Breast epithelium (tissue), 4 donors: ENCODE measurements around the gene TRMT6. TPM values are rescaled to one million over a fixed set of nuclear protein-coding genes. Genes with fewer than 3 reads are reported as not detected.

Source experiments
- DNase-seq, 2 donors: peaks; one replicate each; pipeline ENCODE4 v3.0.0-alpha.2; 2019; ENCODE audit warnings: low spot score in 2 of 2
- H3K27ac ChIP-seq, 2 donors: fragments of 200-600 bp; sonication (generic) in 1 of 2; one replicate each; pipeline ENCODE4 v1.5.1; 2016 to 2019; ENCODE audit warnings: mild to moderate bottlenecking in 1 of 2
- H3K27me3 ChIP-seq, 2 donors: fragments of 200-600 bp; sonication (generic) in 1 of 2; one replicate each; pipeline versions ENCODE4 v1.5.1 to v1.6.0; 2017 to 2019; ENCODE audit warnings: control low read depth in 1 of 2, mild to moderate bottlenecking in 1 of 2
- H3K36me3 ChIP-seq: fragments of 200-600 bp; one replicate; pipeline ENCODE4 v1.5.1; 2019
- H3K4me1 ChIP-seq, 2 donors: fragments of 200-600 bp; sonication (generic); one replicate each; pipeline ENCODE4 v1.5.1; 2016 to 2019; ENCODE audit warnings: control low read depth in 1 of 2
- H3K4me3 ChIP-seq, 3 donors: fragments of 200-600 bp; sonication (generic); 1 replicate in 2 of 3; 2 replicates in 1 of 3; pipeline ENCODE4 v1.5.1; 2016 to 2019; ENCODE audit warnings: mild to moderate bottlenecking in 3 of 3, moderate library complexity in 2 of 3
- H3K9me3 ChIP-seq, 2 donors: fragments of 200-600 bp; sonication (generic) in 1 of 2; one replicate each; pipeline ENCODE4 v1.5.1; 2016 to 2019; ENCODE audit warnings: control low read depth in 1 of 2
- CTCF ChIP-seq, 3 donors: fragments of 450-650 bp; IDR thresholded peaks; one replicate each; pipeline ENCODE4 v1.5.1; 2016 to 2017; ENCODE audit warnings: antibody characterized with exemption in 3 of 3, mild to moderate bottlenecking in 3 of 3, moderate library complexity in 3 of 3
- POLR2A ChIP-seq: fragments of 450-650 bp; IDR thresholded peaks from one replicate; pipeline ENCODE4 v1.6.1; 2016; ENCODE audit warnings: antibody characterized with exemption, mild to moderate bottlenecking, moderate library complexity
- POLR2AphosphoS5 ChIP-seq, 3 donors: sonication (generic); formaldehyde crosslinking; IDR thresholded peaks; one replicate each; pipeline ENCODE4 v1.6.1; 2017; ENCODE audit warnings: antibody characterized with exemption in 3 of 3
- intact Hi-C: fragments of 100-400 bp; cut with DNase I; formaldehyde crosslinking; loops from one replicate; pipeline ENCODE4 v1.15.1; 2023; ENCODE audit warnings: low total_unique reads
- total RNA-seq, 3 donors: library from RNA; depleted of rRNA; stranded (reverse); fragments of >200 nt; gene quantifications; one replicate each; pipeline ENCODE4 v1.1.0, GENCODE V29; 2016

Gene TRMT6
- total RNA-seq, 3 donors from 2014 or later, result 10.1 to 13.4 (median 11.1) TPM

DNA sequence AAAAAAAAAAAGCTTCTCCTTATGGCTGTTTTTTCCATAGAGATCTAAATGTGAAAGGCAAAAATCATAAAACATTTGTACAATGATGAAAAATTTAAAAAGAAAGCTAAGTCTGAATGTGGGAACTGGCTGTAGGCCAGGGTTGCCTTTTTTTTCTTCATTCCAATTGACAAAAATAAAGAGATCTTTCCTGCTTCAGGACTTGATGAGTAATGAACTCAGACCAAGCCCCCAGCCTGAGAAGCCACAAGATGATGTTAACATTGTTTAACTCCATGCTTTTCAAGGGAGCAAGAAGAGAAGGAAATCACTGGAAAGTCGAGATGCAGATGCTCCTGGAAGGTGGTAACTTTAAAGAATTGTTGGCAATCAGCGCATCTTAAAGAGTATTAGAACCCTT lies 41.4 kb downstream of the TRMT6 start:
- Histone ChIP-seq H3K4me1 (no peaks in the 10 kb centered on the region), H3K4me3 (no peak overlapping the region), H3K27me3 (peaks cover 3 to 13% of the 10 kb centered on the region in 2 donors), H3K36me3 (no peaks in the 10 kb centered on the region), H3K9me3 (no peaks in the 10 kb centered on the region), H3K27ac (no peak overlapping the region)
- DNase-seq, result no peak
- TF ChIP-seq POLR2A, result no peak
- TF ChIP-seq POLR2AphosphoS5 (IDR thresholded peaks at IDR 0.05), result no peak
- no peak for TF ChIP-seq CTCF (IDR thresholded peaks at IDR 0.05)
- intact Hi-C loops, result no loop called here

GRCh38 chr20:5900908-5901307 lies 49.4 kb downstream of the TRMT6 start:
- TF ChIP-seq POLR2A (no peak), CTCF (IDR thresholded peaks at IDR 0.05) (no peak), POLR2AphosphoS5 (IDR thresholded peaks at IDR 0.05) (no peak)
- H3K27me3 ChIP-seq, result peaks cover 0 to 12% of the 10 kb centered on the region in 2 donors
- no peak overlapping the region for H3K27ac ChIP-seq
- H3K4me3 ChIP-seq, result no peak overlapping the region
- no peak for DNase-seq
- H3K4me1 ChIP-seq, result no peaks in the 10 kb centered on the region
- no peaks in the 10 kb centered on the region for H3K9me3 ChIP-seq
- no peaks in the 10 kb centered on the region for H3K36me3 ChIP-seq
- intact Hi-C loops, result no loop called here

DNA sequence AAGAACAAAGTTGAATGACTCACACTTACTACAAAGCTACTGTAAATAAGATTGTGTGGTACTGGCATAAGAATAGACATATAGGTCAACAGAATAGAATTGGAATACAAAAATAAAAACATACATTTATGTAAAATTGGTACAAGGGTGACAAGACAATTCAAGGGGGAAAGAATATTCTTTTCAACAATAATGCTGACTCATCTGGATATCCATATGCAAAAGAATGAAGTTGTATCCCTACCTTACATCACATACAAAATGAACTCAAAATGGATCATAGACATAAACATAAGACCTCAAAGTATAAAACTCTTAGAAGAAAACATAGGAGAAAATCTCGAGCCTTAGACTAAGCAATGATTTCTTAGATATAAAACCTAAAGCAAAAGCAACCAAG lies 50.9 kb downstream of the TRMT6 start:
- Histone ChIP-seq H3K9me3 (no peaks in the 10 kb centered on the region), H3K36me3 (no peaks in the 10 kb centered on the region), H3K27me3 (peaks cover 0 to 17% of the 10 kb centered on the region in 2 donors), H3K4me3 (no peak overlapping the region), H3K27ac (no peak overlapping the region), H3K4me1 (no peaks in the 10 kb centered on the region)
- no peak for DNase-seq
- TF ChIP-seq POLR2AphosphoS5 (IDR thresholded peaks at IDR 0.05), result no peak
- no peak for TF ChIP-seq POLR2A
- TF ChIP-seq CTCF (IDR thresholded peaks at IDR 0.05), result no peak
- intact Hi-C loops, result no loop called here

- TF ChIP-seq POLR2A (no peak), CTCF (IDR thresholded peaks at IDR 0.05) (no peak), POLR2AphosphoS5 (IDR thresholded peaks at IDR 0.05) (no peak)
- Histone ChIP-seq H3K4me1 (no peaks in the 10 kb centered on the region), H3K36me3 (no peaks in the 10 kb centered on the region), H3K27ac (no peak overlapping the region), H3K9me3 (no peaks in the 10 kb centered on the region), H3K27me3 (peaks cover 0 to 17% of the 10 kb centered on the region in 2 donors), H3K4me3 (no peak overlapping the region)
- no peak for DNase-seq
- intact Hi-C loops, result no loop called here
Measured at GRCh38 chr20:5895626-5896025, 54.7 kb downstream of the TRMT6 start.

DNA sequence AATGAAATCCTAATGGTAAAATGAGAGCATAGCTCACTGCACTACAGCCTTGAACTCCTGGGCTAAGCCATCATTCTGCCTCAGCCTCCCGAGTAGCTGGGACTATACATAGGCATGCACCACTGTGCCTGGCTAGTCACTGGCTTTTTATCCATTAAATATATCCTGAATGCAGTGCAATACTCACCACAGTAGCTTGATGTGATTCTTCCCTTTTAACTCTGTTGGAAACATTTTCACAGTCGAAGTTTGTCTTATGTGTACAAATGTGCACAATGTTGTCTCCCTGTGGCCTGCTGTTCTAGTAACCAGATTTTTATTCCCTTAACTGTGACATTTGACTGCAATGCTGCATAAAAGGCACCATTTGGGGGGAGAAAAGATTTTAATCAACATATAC lies 56.7 kb downstream of the TRMT6 start:
- intact Hi-C loops, result no loop called here
- no peaks in the 10 kb centered on the region for H3K4me1 ChIP-seq

More for the DNA sequence above, 56.7 kb downstream of the TRMT6 start:
- DNase-seq, result no peak
- H3K27me3 ChIP-seq, result peaks cover 0 to 17% of the 10 kb centered on the region in 2 donors
- H3K9me3 ChIP-seq, result no peaks in the 10 kb centered on the region
- no peak overlapping the region for H3K4me3 ChIP-seq
- no peak for TF ChIP-seq POLR2AphosphoS5 (IDR thresholded peaks at IDR 0.05)
- no peak for TF ChIP-seq POLR2A
- TF ChIP-seq CTCF (IDR thresholded peaks at IDR 0.05), result no peak
- H3K27ac ChIP-seq, result no peak overlapping the region
- no peaks in the 10 kb centered on the region for H3K36me3 ChIP-seq
